Stimulated activated CD8-positive, alpha-beta memory T cell treated with anti-CD3 and anti-CD28 coated beads, Interleukin-15, amount 100 ng/mL, for 24 hours (primary cell): ENCODE results near the gene TLR7.

Experiments used
- DNase-seq: peaks from one replicate; pipeline ENCODE4 v3.0.0-alpha.2; 2020; ENCODE audit warnings: low read depth

Gene TLR7

GRCh38 chrX:12866451-12867377 lies at the start of gene TLR7:
Gene TLR7, plus strand, starts transcription at chrX:12867072. Its CDS starts 507 bp downstream, at chrX:12867579.
- DNase-seq = no peak

GRCh38 chrX:12817528-12817927 lies 49.3 kb upstream of the TLR7 start:
- DNase-seq = no peak

- DNase-seq = no peak
Measured at GRCh38 chrX:12819222-12819621, 47.6 kb upstream of the TLR7 start.

- no peak for DNase-seq
Measured at GRCh38 chrX:12820737-12821136, 46.1 kb upstream of the TLR7 start.

- no peak for DNase-seq
Measured at GRCh38 chrX:12824944-12825343, 41.9 kb upstream of the TLR7 start.

- no peak for DNase-seq
Measured at GRCh38 chrX:12825801-12826200, 41.1 kb upstream of the TLR7 start.

- DNase-seq = no peak
Measured at GRCh38 chrX:12843061-12843667, 23.7 kb upstream of the TLR7 start.

- DNase-seq = no peak
Measured at GRCh38 chrX:12843668-12844279, 23.1 kb upstream of the TLR7 start.

- DNase-seq = no peak
Measured at GRCh38 chrX:12844319-12844718, 22.6 kb upstream of the TLR7 start.

GRCh38 chrX:12865359-12865758 lies 1.5 kb upstream of the TLR7 start:
- DNase-seq = no peak

GRCh38 chrX:12867685-12868084 lies 813 bp downstream of the TLR7 start:
- no peak for DNase-seq

GRCh38 chrX:12868747-12869146 lies 1.9 kb downstream of the TLR7 start:
- DNase-seq = no peak

- no peak for DNase-seq
Measured at GRCh38 chrX:12871257-12871656, 4.4 kb downstream of the TLR7 start.

GRCh38 chrX:12872741-12873140 lies 5.9 kb downstream of the TLR7 start:
- DNase-seq = no peak

- no peak for DNase-seq
Measured at GRCh38 chrX:12874581-12874980, 7.7 kb downstream of the TLR7 start.

- no peak for DNase-seq
Measured at GRCh38 chrX:12877386-12877785, 10.5 kb downstream of the TLR7 start.

GRCh38 chrX:12878536-12878935 lies 11.7 kb downstream of the TLR7 start:
- no peak for DNase-seq

GRCh38 chrX:12881914-12882313 lies 15.0 kb downstream of the TLR7 start:
- DNase-seq = no peak

- no peak for DNase-seq
Measured at GRCh38 chrX:12885508-12885907, 18.6 kb downstream of the TLR7 start.

- DNase-seq = no peak
Measured at GRCh38 chrX:12886545-12886944, 19.7 kb downstream of the TLR7 start.

GRCh38 chrX:12887141-12887540 lies 20.3 kb downstream of the TLR7 start:
- DNase-seq = no peak

- no peak for DNase-seq
Measured at GRCh38 chrX:12887767-12888166, 20.9 kb downstream of the TLR7 start.

GRCh38 chrX:12890467-12890866 lies 23.6 kb downstream of the TLR7 start:
- DNase-seq = no peak
